A549 treated with GW870086 at 1 μM for 4 hours (cell line): ENCODE measurements around the gene BPIFB4. TPM values are rescaled to one million over a fixed set of nuclear protein-coding genes. Genes with fewer than 3 reads are reported as not detected.

Experiments
- total RNA-seq: library from RNA; stranded (reverse); fragments of 200-300 nt; extraction: Qiagen RNA extraction; gene quantifications from 5 replicates; pipeline ENCODE4 v1.2.3, GENCODE V29; 2022; ENCODE audit warnings: low read depth

BPIFB4 gene
- total RNA-seq = not detected in 5 replicates

GRCh38 chr20:33079259-33079658 lies at the start of gene BPIFB4:
BPIFB4 (plus strand) TSS chr20:33079643; CDS start chr20:33081527, 1,884 bp downstream.

GRCh38 chr20:33031531-33031930 lies 47.9 kb upstream of the BPIFB4 start, which contains the start of gene BPIFB6:
BPIFB6 (plus strand) TSS chr20:33031648; CDS start chr20:33031648, 0 bp downstream.

GRCh38 chr20:33053291-33054106 lies 25.9 kb upstream of the BPIFB4 start, which contains the start of gene BPIFB3:
BPIFB3 (plus strand) TSS chr20:33053903; CDS start chr20:33055436, 1,533 bp downstream.

Other genes starting within 250 kb of the BPIFB4 start
- gene EFCAB8, start 220.7 kb upstream of the BPIFB4 start, total RNA-seq = not detected in 5 replicates
- gene SUN5, start 75.2 kb upstream of the BPIFB4 start, total RNA-seq = not detected in 5 replicates
- not detected in 5 replicates for gene BPIFB2, start 71.9 kb upstream of the BPIFB4 start, total RNA-seq
- not detected in 5 replicates for gene BPIFB6, start 48.0 kb upstream of the BPIFB4 start, total RNA-seq
- not detected in 5 replicates for gene BPIFB3, start 25.7 kb upstream of the BPIFB4 start, total RNA-seq
- 0.19 TPM in 1 of 5 replicates, not detected in the others for gene BPIFA2, start 88.5 kb downstream of the BPIFB4 start, total RNA-seq
- not detected in 5 replicates for gene BPIFA3, start 137.7 kb downstream of the BPIFB4 start, total RNA-seq
- not detected in 5 replicates for gene BPIFA1, start 156.4 kb downstream of the BPIFB4 start, total RNA-seq
- gene BPIFB1, start 203.6 kb downstream of the BPIFB4 start, total RNA-seq = 0.08 to 0.10 TPM in 2 of 5 replicates, not detected in the others